Neutrophil (primary cell): ENCODE data around the gene USP16.

Experiments used
- H3K27ac ChIP-seq: fragments of 200-600 bp; sonication (generic); 2 replicates; pipeline ENCODE4 v1.5.1; 2016; ENCODE audit warnings: mild to moderate bottlenecking, moderate library complexity
- H3K27me3 ChIP-seq: fragments of 200-600 bp; sonication (generic); 2 replicates; pipeline ENCODE4 v1.6.0; 2016; ENCODE audit warnings: mild to moderate bottlenecking
- H3K36me3 ChIP-seq: fragments of 200-600 bp; sonication (generic); 2 replicates; pipeline ENCODE4 v1.5.1; 2017
- H3K4me1 ChIP-seq, 2 experiments: fragments of 200-600 bp in 1 of 2; sonication (generic) in 1 of 2; 1 replicate in 1 of 2; 2 replicates in 1 of 2; pipeline versions ENCODE4 v1.5.1 to v1.6.1; 2013 to 2016; ENCODE audit warnings: low read depth in 1 of 2, low read length in 1 of 2, mild to moderate bottlenecking in 1 of 2, moderate library complexity in 1 of 2; ENCODE audit not compliant: control insufficient read depth in 1 of 2, insufficient read depth in 1 of 2
- H3K4me3 ChIP-seq, 2 experiments: fragments of 200-600 bp in 1 of 2; sonication (generic) in 1 of 2; 1 replicate in 1 of 2; 2 replicates in 1 of 2; pipeline ENCODE4 v1.5.1; 2013 to 2016; ENCODE audit warnings: low read depth in 1 of 2, low read length in 1 of 2, mild to moderate bottlenecking in 1 of 2, moderate library complexity in 1 of 2
- H3K9me3 ChIP-seq: fragments of 200-600 bp; sonication (generic); 2 replicates; pipeline ENCODE4 v1.5.1; 2016
- TF ChIP-seq, protein P1 (sequence below): fragments of 200-600 bp; sonication (generic); IDR thresholded peaks from 2 replicates; pipeline ENCODE4 v1.5.1; 2016; ENCODE audit warnings: antibody characterized with exemption

The USP16 gene

DNA sequence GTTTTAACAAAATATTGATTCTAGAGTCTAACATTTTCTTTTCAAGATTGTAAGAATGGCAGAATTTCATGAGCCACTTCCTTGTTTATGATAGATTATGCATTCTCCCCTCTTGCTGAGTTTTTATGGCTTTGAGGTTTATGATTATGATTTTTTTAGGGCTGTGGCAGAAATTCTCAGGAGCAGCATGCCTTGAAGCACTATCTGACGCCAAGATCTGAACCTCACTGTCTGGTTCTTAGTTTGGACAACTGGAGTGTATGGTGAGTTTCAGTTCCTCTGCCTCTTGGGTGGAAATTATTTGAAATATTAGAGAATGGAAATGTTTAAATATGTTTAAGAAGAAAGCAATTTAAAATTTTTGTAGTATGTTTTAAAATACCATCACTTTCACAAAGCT is 10.2 kb downstream of the USP16 start:
- H3K4me1 ChIP-seq: no peaks in the 10 kb centered on the region
- H3K27me3 ChIP-seq: no peaks in the 10 kb centered on the region
- no peak overlapping the region for H3K27ac ChIP-seq
- no peaks in the 10 kb centered on the region for H3K9me3 ChIP-seq
- no peak overlapping the region for H3K4me3 ChIP-seq
- H3K36me3 ChIP-seq: peaks cover 94% of the 10 kb centered on the region
- TF ChIP-seq, protein P1, sequence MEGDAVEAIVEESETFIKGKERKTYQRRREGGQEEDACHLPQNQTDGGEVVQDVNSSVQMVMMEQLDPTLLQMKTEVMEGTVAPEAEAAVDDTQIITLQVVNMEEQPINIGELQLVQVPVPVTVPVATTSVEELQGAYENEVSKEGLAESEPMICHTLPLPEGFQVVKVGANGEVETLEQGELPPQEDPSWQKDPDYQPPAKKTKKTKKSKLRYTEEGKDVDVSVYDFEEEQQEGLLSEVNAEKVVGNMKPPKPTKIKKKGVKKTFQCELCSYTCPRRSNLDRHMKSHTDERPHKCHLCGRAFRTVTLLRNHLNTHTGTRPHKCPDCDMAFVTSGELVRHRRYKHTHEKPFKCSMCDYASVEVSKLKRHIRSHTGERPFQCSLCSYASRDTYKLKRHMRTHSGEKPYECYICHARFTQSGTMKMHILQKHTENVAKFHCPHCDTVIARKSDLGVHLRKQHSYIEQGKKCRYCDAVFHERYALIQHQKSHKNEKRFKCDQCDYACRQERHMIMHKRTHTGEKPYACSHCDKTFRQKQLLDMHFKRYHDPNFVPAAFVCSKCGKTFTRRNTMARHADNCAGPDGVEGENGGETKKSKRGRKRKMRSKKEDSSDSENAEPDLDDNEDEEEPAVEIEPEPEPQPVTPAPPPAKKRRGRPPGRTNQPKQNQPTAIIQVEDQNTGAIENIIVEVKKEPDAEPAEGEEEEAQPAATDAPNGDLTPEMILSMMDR: no peak

DNA sequence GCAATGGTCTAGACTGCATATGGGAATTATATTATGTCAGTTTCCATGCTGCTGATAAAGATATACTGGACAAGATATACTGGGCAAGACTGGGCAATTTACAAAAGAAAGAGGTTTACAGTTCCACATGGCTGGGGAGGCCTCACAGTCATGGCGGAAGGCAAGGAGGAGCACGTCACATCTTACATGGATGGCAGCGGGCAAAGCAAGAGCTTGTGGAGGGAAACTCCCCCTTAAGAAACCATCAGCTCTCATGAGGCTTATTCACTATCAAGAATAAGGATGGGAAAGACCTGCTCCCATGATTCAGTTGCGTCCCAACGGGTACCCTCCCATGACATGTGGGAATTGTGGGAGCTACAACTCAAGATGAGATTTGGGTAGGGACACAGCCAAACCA is 27.8 kb downstream of the USP16 start:
- H3K36me3 ChIP-seq: peaks cover 97% of the 10 kb centered on the region
- no peaks in the 10 kb centered on the region for H3K9me3 ChIP-seq
- no peaks in the 10 kb centered on the region for H3K4me1 ChIP-seq
- TF ChIP-seq, protein P1: no peak
- H3K27me3 ChIP-seq: no peaks in the 10 kb centered on the region
- H3K4me3 ChIP-seq: no peak overlapping the region
- H3K27ac ChIP-seq: no peak overlapping the region

GRCh38 chr21:29053011-29053553 is 28.6 kb downstream of the USP16 start:
- no peak overlapping the region for H3K4me3 ChIP-seq
- no peak overlapping the region for H3K27ac ChIP-seq
- H3K4me1 ChIP-seq: no peaks in the 10 kb centered on the region
- H3K27me3 ChIP-seq: no peaks in the 10 kb centered on the region
- TF ChIP-seq, protein P1: no peak
- H3K36me3 ChIP-seq: peaks cover 93% of the 10 kb centered on the region
- H3K9me3 ChIP-seq: no peaks in the 10 kb centered on the region

DNA sequence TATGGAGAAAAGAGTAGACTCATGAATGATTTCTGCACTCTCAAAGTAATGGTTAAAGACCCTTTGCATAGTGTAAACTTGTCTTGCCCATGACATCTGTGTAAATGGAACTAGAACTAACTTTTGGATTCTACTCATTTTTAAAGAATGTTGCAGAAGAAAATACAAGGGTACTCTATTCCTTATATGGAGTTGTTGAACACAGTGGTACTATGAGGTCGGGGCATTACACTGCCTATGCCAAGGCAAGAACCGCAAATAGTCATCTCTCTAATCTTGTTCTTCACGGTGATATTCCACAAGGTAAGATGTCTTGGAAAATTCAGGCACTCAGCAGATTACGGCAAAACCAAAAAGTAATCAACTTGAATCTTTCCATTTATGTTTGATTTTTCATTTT is 29.2 kb downstream of the USP16 start:
- TF ChIP-seq, protein P1: no peak
- H3K27me3 ChIP-seq: no peaks in the 10 kb centered on the region
- no peak overlapping the region for H3K4me3 ChIP-seq
- H3K36me3 ChIP-seq: peaks cover 91% of the 10 kb centered on the region
- no peak overlapping the region for H3K27ac ChIP-seq
- H3K9me3 ChIP-seq: no peaks in the 10 kb centered on the region
- H3K4me1 ChIP-seq: no peaks in the 10 kb centered on the region

GRCh38 chr21:29055080-29055479 is 30.6 kb downstream of the USP16 start:
- H3K36me3 ChIP-seq: peaks cover 90% of the 10 kb centered on the region
- H3K27me3 ChIP-seq: no peaks in the 10 kb centered on the region
- H3K4me3 ChIP-seq: no peak overlapping the region
- H3K9me3 ChIP-seq: no peaks in the 10 kb centered on the region
- H3K4me1 ChIP-seq: no peaks in the 10 kb centered on the region
- H3K27ac ChIP-seq: no peak overlapping the region
- TF ChIP-seq, protein P1: no peak

GRCh38 chr21:29056005-29056404 is 31.5 kb downstream of the USP16 start:
- H3K36me3 ChIP-seq: peaks cover 90% of the 10 kb centered on the region
- H3K27me3 ChIP-seq: no peaks in the 10 kb centered on the region
- no peak overlapping the region for H3K27ac ChIP-seq
- TF ChIP-seq, protein P1: no peak
- no peaks in the 10 kb centered on the region for H3K4me1 ChIP-seq
- H3K4me3 ChIP-seq: no peak overlapping the region
- no peaks in the 10 kb centered on the region for H3K9me3 ChIP-seq
